Raji (cell line): Measurements from ENCODE around the gene LITAFD.

Source experiments
- POLR2A ChIP-seq: IDR thresholded peaks from 2 replicates; pipeline ENCODE4 v1.6.1; 2011; ENCODE audit warnings: low read depth, low read length, control low read depth; ENCODE audit not compliant: insufficient read depth

LITAFD gene

DNA sequence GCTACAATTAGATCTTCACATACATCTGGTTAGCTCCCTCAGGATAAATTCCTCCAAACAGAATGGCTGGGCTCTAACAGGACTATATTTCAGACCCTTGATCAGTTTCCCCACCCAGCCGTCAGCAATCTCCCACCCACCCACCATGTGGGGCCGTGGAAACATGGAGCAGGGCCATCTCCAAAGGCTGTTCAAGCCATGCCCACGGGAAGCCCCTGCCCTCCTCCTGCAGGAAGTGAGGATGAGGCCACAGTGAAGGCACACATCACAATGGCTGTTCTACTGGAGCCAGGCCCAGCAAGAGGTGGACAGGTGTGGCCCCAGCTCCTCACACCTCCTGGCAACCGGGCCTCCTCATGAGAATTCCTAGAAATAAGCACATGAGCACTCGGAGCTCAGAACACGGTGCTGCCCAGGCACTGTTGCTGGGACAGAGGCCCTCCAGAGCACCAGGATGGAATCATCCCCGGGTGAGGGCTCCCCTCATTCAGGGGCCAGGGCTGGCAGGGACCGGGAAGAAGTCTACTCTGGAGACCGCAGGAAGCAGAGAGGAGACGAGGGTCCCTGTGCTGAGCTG is at the start of gene LITAFD:
TSS of gene LITAFD (plus strand) at position 311 of the 577 bp plus-strand sequence. CDS start 2,005 bp downstream, outside the sequence.
- TF ChIP-seq POLR2A, result no peak

- no peak for TF ChIP-seq POLR2A
Measured at GRCh38 chr16:8832717-8833105, 49.4 kb upstream of the LITAFD start.

GRCh38 chr16:8845699-8846298 is 36.4 kb upstream of the LITAFD start:
- no peak for TF ChIP-seq POLR2A

DNA sequence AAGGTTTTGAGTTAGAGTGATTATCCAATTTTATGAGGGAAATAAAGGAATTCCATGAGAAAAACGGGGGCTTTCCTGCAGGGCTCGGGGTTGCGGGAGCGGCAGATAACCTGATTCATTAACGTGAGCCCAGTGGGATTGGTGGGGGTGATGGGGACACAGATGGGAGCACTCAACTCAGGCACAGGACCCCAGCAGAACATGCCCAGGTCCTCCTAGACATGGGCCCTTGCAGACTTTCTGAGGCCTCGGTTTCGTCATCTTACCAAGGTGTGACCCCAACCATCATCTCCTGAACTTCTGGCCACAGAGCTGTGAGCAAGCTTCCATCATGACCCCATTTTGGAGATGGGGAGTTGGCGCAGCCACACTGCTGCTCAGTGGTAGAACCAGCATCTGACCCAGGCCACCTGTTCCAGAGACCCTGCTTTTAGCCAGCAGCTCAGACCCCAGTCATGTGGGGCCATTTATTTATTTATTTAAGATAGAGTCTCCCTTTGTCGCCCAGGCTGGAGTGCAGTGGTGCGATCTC is 35.7 kb upstream of the LITAFD start:
- TF ChIP-seq POLR2A, result no peak

DNA sequence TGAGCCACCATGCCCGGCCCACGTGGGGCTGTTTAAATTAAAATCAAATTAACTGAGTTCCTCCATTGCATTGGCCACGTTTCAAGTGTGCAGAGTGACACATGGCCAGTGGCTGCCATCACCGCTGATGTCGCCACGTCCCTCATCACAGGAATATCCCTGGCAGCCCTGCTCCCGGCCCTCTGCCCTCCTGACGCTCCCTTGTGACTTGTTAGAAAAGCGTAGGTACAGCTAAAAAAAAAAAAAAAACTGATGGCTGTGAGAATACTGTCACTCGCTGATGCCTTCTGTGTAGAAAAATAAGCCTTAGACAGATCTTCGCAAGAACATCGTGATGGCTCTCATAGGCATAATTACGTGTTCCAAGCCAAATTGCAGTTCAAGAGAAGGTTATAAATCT is 35.0 kb upstream of the LITAFD start:
- no peak for TF ChIP-seq POLR2A

- TF ChIP-seq POLR2A, result no peak
Measured at GRCh38 chr16:8847623-8848022, 34.5 kb upstream of the LITAFD start.

GRCh38 chr16:8848231-8848938 is 33.8 kb upstream of the LITAFD start:
- TF ChIP-seq POLR2A, result no peak

GRCh38 chr16:8848939-8849391 is 33.2 kb upstream of the LITAFD start:
- no peak for TF ChIP-seq POLR2A

DNA sequence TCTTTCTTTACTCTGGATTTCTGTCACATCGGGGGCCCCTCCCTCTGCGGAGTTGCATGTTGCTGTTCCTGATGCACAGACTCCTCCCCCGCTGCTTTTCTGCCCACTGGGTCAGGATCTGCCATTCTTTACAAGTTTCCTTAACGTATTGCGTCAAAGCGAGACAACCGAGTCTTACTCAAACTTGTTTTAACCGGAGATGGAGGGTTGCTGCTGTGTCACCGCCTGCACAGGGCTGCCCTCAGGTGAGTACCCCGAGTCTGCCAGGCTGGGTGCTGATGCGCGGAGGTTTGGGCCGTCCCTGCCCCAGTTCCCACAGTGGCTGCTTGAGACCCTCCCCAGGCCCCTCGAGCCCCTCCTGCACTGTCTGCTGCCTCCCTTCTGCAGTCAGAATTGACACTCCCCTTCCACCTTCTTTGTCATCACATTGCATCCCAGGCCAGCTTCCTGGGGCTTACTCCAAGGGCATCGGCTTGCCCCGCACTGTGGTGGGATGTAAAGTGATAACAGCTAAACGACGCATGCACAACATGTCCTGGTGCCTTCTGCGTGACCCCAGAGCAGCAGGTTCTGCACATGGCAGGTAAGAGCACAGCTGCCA is 32.6 kb upstream of the LITAFD start:
- TF ChIP-seq POLR2A, result no peak

- TF ChIP-seq POLR2A, result no peak
Measured at GRCh38 chr16:8850279-8850885, 31.8 kb upstream of the LITAFD start.

GRCh38 chr16:8851761-8852403 is 30.3 kb upstream of the LITAFD start:
- TF ChIP-seq POLR2A, result no peak

DNA sequence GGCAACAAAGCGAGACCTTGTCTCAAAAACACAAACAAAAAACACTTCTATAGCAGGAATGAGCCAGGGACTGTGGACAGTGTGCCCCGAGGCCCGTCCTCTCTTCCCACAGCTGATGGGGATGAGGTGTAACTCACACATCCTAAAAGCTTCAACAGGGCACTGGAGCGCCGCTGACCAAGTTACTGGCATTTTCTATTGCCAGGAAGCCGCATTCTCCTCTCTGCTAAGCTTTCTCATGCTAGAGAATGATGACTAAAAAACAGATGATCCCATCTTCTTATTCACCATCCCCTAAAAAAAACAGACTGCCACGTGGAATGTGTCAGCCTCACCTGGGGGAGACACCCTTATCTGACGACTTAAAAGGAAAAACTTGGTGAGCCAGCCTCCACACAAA is 29.6 kb upstream of the LITAFD start:
- no peak for TF ChIP-seq POLR2A

DNA sequence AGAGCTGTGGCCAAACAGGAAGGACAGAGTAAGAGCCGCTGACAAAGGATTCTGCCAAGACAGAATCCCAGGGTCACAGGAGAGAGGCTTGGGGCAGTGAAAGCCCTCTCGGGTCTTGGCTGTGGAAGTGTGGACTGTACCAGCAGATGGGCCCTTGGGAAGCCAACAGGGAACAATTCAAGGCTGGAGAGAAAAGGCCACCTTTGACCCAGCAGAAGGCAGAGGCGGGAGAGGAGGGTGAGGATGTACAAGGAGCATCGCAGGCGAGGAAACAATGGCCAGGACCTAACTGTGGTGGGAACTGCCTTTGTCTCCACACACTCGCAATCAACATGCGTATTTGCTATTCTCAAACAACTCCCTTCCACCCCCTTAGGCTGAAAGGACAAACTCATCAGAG is 29.0 kb upstream of the LITAFD start:
- no peak for TF ChIP-seq POLR2A

DNA sequence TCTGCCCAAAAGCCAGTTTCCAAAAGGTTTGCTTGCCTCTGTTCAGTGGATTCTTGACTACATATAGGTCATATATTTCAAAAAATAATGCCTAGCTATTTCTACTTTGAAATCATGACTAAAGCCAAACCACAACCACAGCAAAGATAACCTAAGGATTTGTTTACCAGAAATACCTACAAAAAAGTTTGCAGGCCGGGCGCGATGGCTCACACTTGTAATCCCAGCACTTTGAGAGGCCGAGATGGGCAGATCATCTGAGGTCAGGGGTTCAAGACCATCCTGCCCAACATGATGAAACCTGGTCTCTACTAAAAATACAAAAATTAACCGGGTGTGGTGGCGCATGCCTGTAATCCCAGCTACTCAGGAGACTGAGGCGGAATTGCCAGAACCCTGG is 28.5 kb upstream of the LITAFD start:
- no peak for TF ChIP-seq POLR2A
